NCI-H128 (cell line): ENCODE measurements around the gene RNASE13.
A peak's percentile ranks its signal among the peaks of the same experiment; 100 is the strongest.
"Not testable (repeated sequence)": the region's sequence is repeated elsewhere in the genome, so short reads cannot be mapped to it uniquely, and the experiment has no call there.

Experiments
- DNase-seq: peaks from one replicate; lab custom pipeline; 2025; ENCODE audit not compliant: unreplicated experiment; lab: John Stamatoyannopoulos, UW

The RNASE13 gene

DNA sequence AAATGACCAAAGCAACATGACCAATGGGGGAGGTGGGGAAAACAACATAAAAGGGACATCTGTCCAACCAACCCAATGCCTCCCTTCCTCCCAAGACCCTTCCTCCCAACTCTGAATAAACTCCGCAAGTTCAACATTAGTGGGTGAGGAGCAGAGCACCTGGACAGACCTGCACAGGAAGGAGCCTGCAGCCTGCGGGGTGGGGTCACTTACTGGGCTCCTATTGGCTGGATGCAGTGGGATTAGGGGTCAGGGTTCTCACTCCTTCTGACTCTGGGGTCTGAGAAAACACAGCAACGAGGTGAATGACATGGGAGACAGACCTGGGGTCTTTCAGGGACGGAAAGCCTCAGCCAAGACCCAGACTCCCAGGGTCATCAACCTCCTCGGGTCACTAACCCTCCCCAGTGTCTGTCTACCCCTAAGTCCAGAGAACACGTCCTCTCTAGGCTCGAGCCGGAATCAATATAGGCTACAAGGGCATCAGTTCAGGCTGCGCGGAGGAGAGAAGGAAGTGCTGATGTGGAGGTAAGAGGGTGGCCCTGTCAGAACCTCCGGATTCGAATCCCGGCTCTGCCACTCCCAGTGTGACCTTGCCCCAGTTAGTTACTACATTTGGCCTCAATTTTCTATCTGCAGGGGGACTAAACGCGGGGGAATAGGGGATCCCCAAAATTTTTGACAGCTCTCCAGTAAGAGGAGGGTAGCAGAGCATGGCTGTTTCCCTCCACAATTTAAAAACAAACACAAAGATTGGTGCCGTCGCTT, 10.6 kb downstream of the RNASE13 start:
- no peak for DNase-seq

DNA sequence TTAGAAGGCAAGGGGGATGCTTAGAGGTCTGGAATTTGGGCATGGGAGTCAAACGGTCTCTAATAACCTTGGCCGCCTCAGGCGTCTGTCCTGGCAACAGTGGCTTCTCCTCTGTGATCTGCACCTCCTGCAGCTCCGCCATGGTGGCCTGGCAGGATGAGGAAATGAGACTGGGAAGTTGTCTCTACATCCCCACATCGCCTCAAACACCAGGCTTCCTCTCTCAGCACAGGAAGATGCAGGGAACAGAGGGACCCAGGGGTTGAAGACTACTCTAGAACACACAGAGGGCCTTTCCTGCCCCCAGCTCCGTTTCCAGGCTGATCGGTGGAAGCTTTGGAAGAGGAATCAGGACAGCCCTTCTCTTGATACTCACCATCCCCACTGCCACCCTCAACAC, 11.4 kb downstream of the RNASE13 start:
- DNase-seq = no peak

DNA sequence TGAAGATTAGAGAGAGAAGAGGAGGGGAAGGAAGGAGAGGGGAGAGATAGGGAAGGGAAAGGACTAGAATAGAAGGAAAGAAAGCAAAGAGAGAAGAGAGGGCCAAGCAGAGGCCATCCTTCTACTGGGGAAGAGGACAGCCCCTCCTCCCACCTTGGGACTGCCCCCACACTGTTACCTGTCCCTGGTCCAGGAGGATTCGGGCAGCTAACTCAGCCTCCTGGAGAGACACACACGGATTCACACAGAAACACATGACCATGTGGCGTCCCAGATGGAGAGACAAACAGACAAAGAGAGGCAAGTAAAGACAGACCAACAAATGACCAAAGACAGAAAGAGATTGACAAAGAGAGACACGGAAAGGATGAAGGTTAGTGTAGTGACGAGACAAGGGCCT, 11.9 kb downstream of the RNASE13 start:
- DNase-seq = no peak

DNA sequence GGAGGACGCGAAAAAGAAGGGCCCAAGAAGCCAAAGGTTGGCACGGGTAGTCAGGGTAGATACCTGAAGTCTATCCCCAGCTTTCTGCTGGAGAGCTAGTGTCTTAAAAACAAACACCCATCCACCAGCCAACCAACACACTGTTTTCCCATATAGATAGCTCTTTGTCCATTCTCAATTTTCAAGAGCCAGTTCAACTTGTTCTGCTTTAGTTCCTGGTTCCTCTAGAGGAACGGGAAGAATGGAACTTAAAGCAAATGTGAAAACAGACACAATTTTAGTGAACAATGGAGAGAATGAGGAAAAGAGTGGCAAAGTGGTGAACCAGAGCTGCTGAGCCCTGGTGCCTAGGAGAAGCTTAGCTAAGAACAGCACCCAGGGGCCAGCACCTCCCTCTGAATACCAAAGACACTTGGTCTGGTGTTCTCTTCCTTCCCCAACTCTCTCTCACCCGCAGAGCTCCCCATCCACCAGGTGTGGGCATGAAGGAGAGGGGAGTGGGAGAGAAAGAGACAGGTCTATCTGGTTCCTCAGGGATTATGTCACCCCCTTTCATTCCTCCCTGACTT, 13.5 kb downstream of the RNASE13 start:
- DNase-seq = no peak

DNA sequence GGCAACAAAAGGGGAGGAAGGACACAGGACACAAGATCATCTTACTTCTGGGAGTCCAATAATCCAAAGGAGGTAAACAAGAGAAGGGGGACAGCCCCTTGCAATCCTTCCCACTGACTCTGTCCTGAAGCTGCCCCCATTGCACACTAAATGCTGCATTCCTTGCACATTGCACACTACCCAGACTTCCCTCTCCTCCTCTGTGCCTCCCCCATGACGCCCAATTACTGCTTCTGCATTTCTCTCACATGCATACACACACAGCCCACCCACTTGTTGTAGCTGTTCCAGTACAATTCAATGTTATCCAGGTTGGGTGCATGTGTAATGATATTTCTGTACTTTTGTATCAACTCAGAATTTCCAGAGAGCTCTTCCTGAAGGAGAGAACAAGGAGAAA, 15.2 kb downstream of the RNASE13 start:
- DNase-seq = no peak

DNA sequence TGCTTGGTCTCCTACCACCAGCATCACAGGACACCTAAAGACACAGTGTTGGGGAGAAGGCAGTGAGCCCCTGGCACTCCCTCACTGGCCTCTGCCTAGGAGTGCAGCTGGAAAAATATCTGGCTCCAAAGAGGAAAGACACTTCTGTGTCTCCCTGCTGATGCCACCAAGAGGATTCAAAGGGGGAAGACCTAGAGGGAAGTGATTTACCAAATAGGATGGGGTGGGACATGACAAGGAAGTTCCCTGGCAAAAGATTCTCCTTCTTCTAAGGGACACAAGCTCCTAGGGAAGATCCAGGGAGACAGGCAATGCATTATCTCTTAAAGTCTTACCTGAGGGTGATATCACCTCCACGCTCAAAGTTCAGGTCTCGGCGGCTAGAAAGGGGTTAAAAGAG, 15.8 kb downstream of the RNASE13 start:
- DNase-seq = no peak

DNA sequence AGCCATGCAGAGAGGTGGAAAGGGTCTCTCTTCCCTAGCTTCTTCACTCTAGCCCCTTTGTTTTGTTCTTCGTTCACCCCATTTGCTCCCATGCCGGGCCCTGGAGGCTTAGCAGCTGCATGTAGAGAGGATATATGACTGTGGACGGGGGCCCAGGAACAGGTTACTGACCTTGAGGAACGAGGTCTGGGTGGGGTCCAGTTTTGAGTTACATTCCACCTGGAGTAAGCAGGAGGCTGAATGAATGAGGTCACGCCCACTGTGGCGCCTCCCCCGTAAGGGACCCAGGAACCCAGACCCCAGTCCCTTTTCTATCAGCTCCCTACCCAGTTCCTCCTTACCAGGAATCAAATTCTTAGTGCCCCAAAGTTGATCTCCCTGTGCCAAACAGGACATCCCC, 16.3 kb downstream of the RNASE13 start:
- DNase-seq = no peak

DNA sequence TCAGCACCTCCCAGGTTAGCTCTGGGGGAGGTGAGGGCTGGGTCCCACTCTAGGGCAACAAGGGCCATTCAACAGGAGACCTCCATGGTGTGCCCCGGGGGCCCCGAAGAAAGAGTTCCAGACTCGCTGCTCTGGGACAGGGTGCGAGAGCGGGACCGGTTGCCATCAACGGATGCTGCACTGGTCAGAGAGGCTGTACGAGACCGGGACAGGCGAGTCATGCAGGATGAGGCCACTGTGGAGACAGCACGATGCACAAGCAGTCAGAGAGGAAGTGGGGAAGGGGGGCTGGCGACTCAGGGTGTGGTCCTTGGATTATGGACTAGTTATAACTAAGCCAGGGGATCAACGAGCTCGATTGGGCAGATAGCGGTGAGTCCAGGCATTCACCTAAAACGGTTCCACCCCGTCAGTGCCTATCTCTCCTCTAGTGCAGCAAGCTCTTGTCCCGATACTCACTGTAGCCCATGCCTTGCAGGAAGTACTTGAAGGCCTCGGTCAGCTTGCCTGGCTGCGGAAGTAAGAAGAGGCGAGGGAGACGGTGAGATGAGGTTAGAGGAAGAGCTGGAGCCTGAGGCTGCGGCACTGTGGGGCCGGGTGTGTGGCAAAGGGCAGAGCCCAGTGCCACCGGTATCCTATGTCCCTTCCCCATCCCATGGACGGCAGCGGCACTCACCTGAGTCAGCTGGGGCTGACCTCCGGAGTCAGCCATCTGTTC, 16.9 kb downstream of the RNASE13 start:
- DNase-seq = no peak

DNA sequence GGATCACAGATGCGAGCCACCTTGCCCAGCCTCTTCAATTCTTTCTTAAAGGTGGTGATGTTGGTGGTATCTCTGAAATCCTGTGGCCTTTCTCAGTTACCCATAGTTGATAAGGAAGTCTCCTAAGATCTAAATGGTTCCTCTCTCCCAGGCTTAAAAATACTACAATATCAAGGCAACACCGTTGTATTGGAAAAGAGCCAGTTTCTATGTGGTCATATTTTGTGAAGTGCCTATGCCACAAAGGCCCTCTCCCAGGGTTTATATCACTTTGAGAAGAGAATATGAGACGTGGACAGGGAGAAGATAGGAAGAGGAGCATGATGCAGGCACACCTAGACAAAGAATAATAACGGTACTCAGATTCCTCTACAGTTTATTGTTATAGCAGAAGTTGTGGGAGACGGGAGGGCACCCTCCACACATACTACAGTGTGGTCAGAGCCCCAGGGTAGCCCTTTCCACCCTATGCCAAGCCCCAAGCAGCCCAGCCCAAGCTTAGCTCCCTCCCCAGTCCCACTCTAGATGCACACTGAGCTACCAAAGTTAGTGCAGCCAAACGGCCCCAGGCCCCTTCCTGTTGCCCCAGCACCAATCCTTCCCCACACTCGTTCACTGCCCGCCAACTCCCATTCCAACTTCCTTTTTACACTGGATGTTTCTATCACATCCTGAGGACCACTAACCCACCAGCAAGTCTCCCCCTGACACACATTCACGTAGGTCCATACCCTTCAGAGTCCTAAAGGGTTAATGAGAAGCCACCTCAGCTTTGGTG, 18.0 kb downstream of the RNASE13 start:
- DNase-seq = no peak

DNA sequence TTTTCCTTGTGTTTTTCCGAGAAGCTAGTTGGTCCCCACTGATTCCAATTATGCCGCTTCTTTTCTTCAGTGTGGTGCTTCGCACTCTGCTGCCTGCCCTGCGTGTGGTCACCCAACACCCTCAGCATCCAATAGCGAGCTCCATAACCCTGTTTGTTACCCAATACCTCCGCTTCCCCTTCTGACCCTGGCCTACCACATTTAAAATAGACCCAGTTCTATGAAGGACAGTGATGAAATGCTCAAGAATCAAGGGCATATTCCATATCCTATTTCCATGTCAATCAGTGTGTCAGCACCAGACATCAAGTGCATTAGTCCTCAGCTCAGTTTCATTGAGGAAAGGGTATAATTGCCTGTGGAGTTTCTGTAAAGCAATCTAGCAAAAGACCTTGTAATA, 19.3 kb downstream of the RNASE13 start:
- DNase-seq = no peak

DNA sequence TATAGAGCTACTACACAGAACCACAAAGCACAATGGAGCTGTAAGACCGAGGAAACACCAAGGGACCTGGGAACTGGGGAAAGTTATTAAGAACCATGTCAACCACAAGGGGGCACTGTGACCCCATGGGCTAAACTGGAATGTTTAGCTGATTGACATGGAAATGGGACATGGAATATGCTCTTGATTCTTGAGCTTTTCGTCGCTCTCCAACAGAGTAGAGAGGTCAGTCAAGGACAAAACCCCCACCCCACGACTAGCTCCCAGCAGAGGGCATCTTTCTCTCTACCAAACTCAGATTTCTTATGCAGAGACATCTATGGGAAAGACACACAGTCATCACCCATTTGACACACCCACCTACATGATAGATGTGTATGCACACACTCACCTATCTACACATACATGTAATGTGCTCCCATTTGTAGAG, 19.8 kb downstream of the RNASE13 start:
- DNase-seq = peak; percentile 67

DNA sequence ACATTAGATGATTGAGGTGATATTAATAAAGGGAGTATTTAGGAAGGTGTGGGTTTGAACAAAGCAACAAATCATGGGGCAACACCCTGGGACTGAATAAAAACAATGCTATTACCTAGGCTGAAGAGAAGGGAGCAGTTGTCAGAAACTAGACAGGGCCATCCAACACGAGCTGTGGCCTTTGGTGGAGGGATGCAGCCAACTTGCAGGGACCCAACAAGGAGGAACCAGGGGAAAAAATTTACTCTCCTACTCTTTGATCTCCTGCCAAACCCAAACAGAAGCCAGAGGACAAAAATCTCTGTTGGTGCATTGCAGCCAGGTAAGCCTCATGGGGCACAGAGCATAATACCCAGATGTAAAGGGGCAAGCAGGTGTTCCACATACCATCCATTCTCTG, 23.5 kb downstream of the RNASE13 start:
- DNase-seq = no peak

GRCh38 chr14:21009721-21010120, 24.9 kb downstream of the RNASE13 start:
- DNase-seq = not testable (repeated sequence)

- no peak for DNase-seq
Observed at GRCh38 chr14:21003788-21004346, 30.7 kb downstream of the RNASE13 start.

- no peak for DNase-seq
Observed at GRCh38 chr14:21001218-21001617, 33.4 kb downstream of the RNASE13 start.

- no peak for DNase-seq
Observed at GRCh38 chr14:20999591-20999990, 35.0 kb downstream of the RNASE13 start.

DNA sequence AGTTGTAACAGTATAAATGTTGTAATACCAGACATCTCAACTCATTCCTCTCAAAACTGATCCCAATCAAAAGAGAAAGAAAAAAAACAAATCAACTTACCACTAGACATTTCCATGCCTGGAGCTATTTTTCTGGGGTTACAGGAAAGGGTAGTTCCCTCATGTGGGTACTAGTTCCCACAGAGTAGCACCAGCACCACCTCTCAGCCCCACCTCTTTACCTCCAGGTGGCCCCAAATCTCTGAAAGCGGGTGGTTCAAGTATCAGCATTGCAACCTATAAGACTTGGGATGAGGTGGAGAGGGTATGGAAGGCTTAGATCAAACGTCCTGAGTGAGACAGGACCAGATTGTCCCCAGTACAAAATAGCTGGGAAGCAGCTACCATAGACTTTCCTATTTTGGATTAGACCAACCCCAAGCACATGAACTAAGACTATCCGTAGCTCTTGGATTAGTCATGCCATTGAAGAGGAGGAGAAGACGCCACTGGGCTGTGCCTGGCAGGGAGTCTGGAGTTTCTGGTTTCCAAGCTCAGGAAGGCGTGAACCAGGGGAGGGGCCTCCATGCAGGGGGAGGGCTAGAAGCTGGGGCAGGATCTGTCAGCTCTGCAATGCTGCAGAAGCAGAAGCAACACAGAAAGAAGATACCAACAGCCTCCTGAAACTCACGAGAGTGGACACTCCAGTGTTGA, 35.8 kb downstream of the RNASE13 start, which contains the start of gene SLC39A2:
Gene SLC39A2 (plus strand): TSS at position 620 of the 693 bp plus-strand sequence. CDS start 154 bp downstream, outside the sequence.
- no peak for DNase-seq

DNA sequence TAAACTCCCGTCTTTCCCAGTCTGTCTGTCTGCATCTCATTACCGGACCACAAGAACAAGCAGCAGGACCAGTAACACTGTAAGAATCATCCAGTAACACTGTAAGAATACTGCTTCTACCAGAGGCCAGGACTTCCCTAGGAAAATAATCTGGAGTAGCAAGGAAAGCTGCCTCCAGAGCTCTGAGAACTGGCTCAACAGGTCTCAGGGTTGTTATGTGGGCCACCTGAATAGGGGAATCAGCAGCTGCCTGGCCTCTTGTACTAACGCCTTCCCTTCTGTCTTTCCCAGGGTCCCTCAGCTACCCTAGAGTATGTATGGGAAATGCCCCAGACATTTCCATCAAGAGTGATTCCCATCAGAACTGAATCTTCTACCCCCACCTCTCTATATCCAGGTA, 36.5 kb downstream of the RNASE13 start:
- DNase-seq = no peak

- no peak for DNase-seq
Observed at GRCh38 chr14:20997564-20997963, 37.0 kb downstream of the RNASE13 start.

DNA sequence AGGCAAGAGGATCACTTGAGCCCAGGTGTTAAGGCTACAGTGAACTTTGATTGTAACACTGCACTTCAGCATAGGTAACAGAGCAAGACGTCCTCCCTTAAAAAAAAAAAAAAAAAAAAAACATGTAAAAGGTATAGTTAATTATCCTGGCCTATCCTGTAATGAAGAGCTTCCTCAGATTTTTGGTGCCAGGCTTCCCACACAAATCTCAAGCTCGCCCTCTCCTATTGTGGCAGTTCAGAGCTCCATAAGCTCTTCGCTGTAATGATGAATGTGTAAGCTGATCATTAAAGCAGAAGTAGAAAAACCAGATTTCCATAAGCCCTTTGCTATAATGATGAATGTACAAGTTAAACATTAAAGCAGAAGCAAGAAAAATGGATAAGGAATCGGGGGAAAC, 37.5 kb downstream of the RNASE13 start:
- DNase-seq = no peak
